OCI-LY7 (cell line): ENCODE results near the gene PHF14.

Source experiments
- CTCF ChIP-seq: fragments of 200-600 bp; sonication (generic); conservative IDR thresholded peaks from 2 replicates; pipeline ENCODE4 v1.5.1; 2014; ENCODE audit warnings: mild to moderate bottlenecking, antibody characterized with exemption, low read length, moderate library complexity, mixed read lengths
- EZH2phosphoT487 ChIP-seq: fragments of 200-600 bp; sonication (generic); IDR thresholded peaks from 2 replicates; pipeline ENCODE4 v1.6.1; 2018; ENCODE audit warnings: low read depth, borderline replicate concordance, mild to moderate bottlenecking, mixed run types, antibody characterized with exemption, low read length, moderate library complexity, mixed read lengths

GRCh38 chr7:11188529-11189310 lies 215.0 kb downstream of the PHF14 start:
- TF ChIP-seq CTCF (no peak), EZH2phosphoT487 (no peak)
